IPS-11a (cell line): ENCODE data around the gene VMP1.
"Not testable (repeated sequence)": the region's sequence is repeated elsewhere in the genome, so short reads cannot be mapped to it uniquely, and the experiment has no call there.

Experiments used
- H3K4me3 ChIP-seq: one replicate; pipeline ENCODE4 v1.5.1; 2013; ENCODE audit warnings: low read depth, low read length, control low read depth

Gene VMP1

GRCh38 chr17:59776577-59776976, 69.1 kb downstream of the VMP1 start:
- H3K4me3 ChIP-seq: no peak overlapping the region

DNA sequence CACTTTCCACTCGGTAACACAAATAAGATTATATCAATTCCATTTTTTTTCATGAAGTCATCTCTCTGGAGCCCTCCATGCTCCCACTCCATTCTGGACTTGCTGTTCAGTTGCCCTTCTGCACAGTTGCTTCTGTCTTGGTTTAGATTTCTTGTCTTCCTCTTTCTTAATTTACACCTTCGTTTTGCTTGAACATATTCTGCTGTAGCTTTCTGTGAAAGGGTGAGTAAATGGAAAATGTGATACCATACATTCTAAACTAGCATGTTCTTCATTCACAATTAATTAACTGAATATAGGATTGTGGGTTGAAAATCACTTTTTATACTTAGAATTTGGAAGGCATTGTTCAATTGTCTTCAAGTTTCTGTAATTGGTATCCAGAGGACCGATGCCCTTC, 69.6 kb downstream of the VMP1 start:
- no peak overlapping the region for H3K4me3 ChIP-seq

DNA sequence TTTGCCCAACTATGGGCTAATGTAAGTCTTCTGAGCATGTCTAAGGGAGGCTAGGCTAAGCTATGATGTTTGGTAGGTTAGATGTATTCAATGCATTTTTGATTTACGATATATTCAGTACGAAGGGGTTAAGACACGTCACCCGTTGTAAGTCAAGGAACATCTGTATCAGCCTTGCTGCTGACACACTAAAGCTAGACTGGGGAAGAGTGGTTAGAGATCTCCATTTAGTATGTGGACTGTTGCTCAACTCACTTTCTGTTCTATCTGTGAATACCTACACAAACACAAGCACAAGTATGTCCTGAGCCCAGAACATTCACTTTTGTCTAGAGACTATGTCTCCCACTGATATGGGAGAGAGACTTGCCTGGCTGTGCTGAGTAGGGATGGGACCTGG, 71.5 kb downstream of the VMP1 start:
- no peak overlapping the region for H3K4me3 ChIP-seq

DNA sequence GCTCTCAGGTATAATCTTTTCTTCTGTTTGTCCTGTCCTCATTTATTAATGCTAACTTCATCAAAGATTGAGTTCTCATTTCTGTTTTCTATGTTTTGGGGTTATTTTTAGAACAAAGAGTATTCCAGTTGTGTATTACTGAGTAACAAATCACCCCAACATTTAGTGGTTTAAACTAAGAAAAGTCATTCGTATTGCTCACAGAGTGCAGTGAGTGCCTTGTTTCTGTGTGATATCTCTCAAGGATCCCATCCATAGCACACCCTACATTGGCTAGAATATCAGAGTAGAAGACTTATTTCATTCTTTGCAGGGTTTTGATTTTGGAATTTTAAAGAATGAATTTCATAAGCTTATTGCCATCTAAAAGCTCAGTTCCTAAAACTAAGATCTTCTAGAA, 72.1 kb downstream of the VMP1 start:
- no peak overlapping the region for H3K4me3 ChIP-seq

DNA sequence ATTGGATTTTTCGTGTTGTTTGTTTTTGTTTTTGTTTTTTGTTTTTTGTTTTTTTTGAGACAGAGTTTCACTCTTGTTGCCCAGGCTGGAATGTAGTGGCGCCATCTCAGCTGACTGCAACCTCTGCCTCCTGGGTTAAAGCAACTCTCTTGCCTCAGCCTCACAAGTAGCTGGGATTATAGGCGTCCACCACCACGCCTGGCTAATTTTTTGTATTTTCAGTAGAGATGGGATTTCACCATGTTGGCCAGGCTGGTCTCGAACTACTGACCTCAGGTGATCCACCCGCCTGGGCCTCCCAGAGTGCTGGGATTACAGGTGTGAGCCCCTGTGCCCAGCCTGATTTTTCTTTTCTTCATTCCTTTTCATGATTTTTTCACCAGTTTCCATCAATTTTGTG, 73.1 kb downstream of the VMP1 start:
- not testable (repeated sequence) for H3K4me3 ChIP-seq

- H3K4me3 ChIP-seq: no peak overlapping the region
Observed at GRCh38 chr17:59783221-59784047, 76.0 kb downstream of the VMP1 start.

- no peak overlapping the region for H3K4me3 ChIP-seq
Observed at GRCh38 chr17:59785091-59785799, 77.8 kb downstream of the VMP1 start.

- H3K4me3 ChIP-seq: no peak overlapping the region
Observed at GRCh38 chr17:59786213-59786535, 78.7 kb downstream of the VMP1 start.

- H3K4me3 ChIP-seq: no peak overlapping the region
Observed at GRCh38 chr17:59786536-59787319, 79.3 kb downstream of the VMP1 start.

- H3K4me3 ChIP-seq: not testable (repeated sequence)
Observed at GRCh38 chr17:59789849-59790248, 82.4 kb downstream of the VMP1 start.

DNA sequence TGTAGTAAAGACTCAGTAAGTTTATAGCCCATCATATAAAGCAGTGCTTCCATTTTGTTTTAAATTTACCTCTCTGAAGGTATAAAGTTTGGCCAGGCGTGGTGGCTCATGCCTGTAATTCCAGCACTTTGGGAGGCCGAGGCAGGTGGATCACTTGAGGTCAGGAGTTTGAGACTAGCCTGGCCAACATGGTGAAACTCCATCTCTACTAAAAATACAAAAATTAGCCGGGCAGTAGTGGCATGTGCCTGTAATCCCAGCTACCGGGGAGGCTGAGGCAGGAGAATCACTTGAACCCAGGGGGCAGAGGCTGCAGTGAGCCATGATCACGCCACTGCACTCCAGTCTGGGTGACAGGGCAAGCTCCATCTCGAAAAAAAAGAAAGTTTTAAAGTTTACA, 83.0 kb downstream of the VMP1 start:
- H3K4me3 ChIP-seq: not testable (repeated sequence)

GRCh38 chr17:59790910-59791309, 83.5 kb downstream of the VMP1 start:
- H3K4me3 ChIP-seq: no peak overlapping the region

DNA sequence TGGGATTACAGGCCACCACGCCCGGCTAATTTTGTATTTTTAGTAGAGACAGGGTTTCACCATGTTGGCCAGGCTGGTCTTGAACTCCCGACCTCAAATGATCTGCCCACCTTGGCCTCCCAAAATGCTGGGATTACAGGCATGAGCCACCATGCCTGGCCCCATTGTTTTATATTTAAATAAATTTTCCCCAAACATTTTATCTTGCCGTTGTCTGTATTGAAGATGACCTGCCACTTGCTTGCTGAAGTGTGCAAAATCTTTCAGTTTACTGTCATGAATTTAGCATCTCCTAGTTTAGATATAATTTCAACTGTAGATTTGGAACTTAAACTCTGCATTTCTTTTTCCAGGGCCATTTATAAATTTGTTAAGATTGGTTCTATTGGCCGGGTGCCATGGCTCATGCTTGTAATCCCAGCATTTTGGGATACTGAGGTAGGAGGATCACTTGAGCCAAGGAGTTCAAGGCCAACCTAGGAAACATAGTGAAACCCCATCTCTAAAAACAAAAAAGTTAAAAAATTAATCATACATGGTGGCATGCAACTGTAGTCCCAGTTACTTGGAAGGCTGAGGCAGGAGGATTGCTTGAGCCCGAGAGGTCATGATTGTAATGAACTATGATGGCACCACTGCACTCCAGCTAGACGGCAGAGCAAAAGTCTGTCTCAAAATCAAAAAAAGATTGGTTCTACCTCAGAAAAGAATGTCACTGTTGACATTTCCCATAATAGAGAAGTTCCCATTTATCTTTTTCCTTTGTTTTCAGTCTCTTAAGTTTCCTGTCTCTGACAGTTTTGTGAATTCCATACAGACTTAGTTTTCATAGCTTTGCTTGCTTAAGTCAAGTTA, 84.4 kb downstream of the VMP1 start:
- no peak overlapping the region for H3K4me3 ChIP-seq

DNA sequence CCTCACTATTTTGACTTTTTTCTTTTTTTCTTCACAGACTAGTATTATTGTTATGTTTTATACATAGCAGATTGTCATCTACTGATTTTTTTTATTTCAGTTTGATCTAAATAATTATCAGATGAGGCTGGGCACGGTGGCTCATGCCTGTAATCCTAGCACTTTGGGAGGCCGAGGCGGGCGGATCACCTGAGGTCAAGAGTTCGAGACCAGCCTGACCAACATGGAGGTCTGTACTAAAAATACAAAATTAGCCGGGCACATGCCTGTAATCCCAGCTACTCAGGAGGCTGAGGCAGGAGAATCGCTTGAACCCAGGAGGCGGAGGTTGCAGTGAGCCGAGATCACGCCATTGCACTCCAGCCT, 85.0 kb downstream of the VMP1 start:
- not testable (repeated sequence) for H3K4me3 ChIP-seq

- H3K4me3 ChIP-seq: no peak overlapping the region
Observed at GRCh38 chr17:59793205-59793604, 85.8 kb downstream of the VMP1 start.

- H3K4me3 ChIP-seq: no peak overlapping the region
Observed at GRCh38 chr17:59796138-59796537, 88.7 kb downstream of the VMP1 start.

DNA sequence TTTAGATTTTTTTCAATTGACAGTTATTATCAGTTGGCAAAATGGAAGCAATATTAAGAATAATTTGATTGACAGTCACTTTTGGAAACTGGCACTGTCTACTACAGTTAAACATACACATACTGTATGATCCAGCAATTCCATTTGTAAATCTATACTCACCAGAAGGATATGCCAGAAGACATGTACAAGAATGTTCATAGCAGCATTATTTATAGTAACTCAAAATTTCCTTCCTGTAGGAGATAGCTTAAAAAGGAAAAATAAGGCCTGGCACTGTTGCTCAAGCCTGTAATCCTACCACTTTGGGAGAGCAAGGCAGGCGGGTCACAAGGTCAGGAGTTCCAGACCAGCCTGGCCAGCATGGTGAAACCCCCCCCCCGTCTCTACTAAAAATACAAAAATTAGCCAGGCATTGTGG, 89.3 kb downstream of the VMP1 start:
- no peak overlapping the region for H3K4me3 ChIP-seq

DNA sequence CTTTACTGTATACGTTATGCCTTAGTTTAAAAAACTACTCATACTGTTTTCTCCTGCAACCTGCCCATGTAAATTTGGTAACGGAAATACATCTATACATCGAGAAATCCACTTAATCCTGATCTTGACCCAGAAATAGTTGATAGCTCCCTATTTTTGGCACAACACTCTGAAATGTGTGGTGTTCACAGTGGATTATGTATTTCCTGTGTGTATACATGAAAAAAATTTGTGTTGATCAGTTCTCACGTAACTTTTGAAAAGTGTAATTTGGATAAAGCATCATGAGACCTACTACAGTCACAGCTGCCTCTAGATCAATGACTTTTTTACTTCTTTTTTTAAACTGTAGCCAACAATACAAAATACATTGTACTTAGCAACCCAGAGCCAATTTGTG, 90.7 kb downstream of the VMP1 start:
- no peak overlapping the region for H3K4me3 ChIP-seq

- H3K4me3 ChIP-seq: no peak overlapping the region
Observed at GRCh38 chr17:59800530-59800942, 93.1 kb downstream of the VMP1 start.

GRCh38 chr17:59802160-59802559, 94.7 kb downstream of the VMP1 start:
- H3K4me3 ChIP-seq: no peak overlapping the region

GRCh38 chr17:59804901-59805465, 97.5 kb downstream of the VMP1 start:
- no peak overlapping the region for H3K4me3 ChIP-seq
